HEK293 (cell line): ENCODE data around the gene LAMB4.

Experiments used
- CTCF ChIP-seq: fragments of 450-650 bp; formaldehyde crosslinking; IDR thresholded peaks from 2 replicates; pipeline ENCODE4 v1.5.1; 2016; ENCODE audit warnings: missing biosample characterization, missing genetic modification characterization
- INSM2 ChIP-seq: fragments of 450-650 bp; formaldehyde crosslinking; IDR thresholded peaks from 2 replicates; pipeline ENCODE4 v1.5.1; 2016; ENCODE audit warnings: missing biosample characterization, missing genetic modification characterization
- PRDM2 ChIP-seq: fragments of 450-650 bp; formaldehyde crosslinking; IDR thresholded peaks from 2 replicates; pipeline ENCODE4 v1.5.1; 2016; ENCODE audit warnings: missing biosample characterization, missing genetic modification characterization, borderline replicate concordance
- SP7 ChIP-seq: fragments of 450-650 bp; formaldehyde crosslinking; IDR thresholded peaks from 2 replicates; pipeline ENCODE4 v1.5.1; 2016; ENCODE audit warnings: missing biosample characterization, missing genetic modification characterization
- ZBTB8A ChIP-seq: fragments of 450-650 bp; formaldehyde crosslinking; IDR thresholded peaks from 2 replicates; pipeline ENCODE4 v1.5.1; 2016; ENCODE audit warnings: missing biosample characterization, missing genetic modification characterization
- ZNF114 ChIP-seq: fragments of 450-650 bp; formaldehyde crosslinking; IDR thresholded peaks from 2 replicates; pipeline ENCODE4 v1.5.0; 2017; ENCODE audit warnings: missing biosample characterization, missing genetic modification characterization
- ZNF138 ChIP-seq: fragments of 450-650 bp; formaldehyde crosslinking; IDR thresholded peaks from 2 replicates; pipeline ENCODE4 v1.5.1; 2016; ENCODE audit warnings: missing biosample characterization, missing genetic modification characterization, borderline replicate concordance
- ZNF23 ChIP-seq: fragments of 450-650 bp; formaldehyde crosslinking; IDR thresholded peaks from 2 replicates; pipeline ENCODE4 v1.5.1; 2016; ENCODE audit warnings: missing biosample characterization, missing genetic modification characterization, borderline replicate concordance
- ZNF350 ChIP-seq: fragments of 450-650 bp; formaldehyde crosslinking; IDR thresholded peaks from 2 replicates; pipeline ENCODE4 v1.5.0; 2017; ENCODE audit warnings: missing biosample characterization, mild to moderate bottlenecking, missing genetic modification characterization
- ZNF426 ChIP-seq: fragments of 450-650 bp; formaldehyde crosslinking; IDR thresholded peaks from 2 replicates; pipeline ENCODE4 v1.5.1; 2017; ENCODE audit warnings: missing biosample characterization, missing genetic modification characterization, mild to moderate bottlenecking, inconsistent platforms, moderate library complexity
- ZNF521 ChIP-seq: fragments of 450-650 bp; formaldehyde crosslinking; IDR thresholded peaks from 2 replicates; pipeline ENCODE4 v1.5.1; 2017; ENCODE audit warnings: missing biosample characterization, mild to moderate bottlenecking, missing genetic modification characterization
- ZNF529 ChIP-seq: fragments of 450-650 bp; formaldehyde crosslinking; IDR thresholded peaks from 2 replicates; pipeline ENCODE4 v1.5.1; 2017; ENCODE audit warnings: missing genetic modification characterization, missing biosample characterization; ENCODE audit not compliant: insufficient replicate concordance
- ZNF561 ChIP-seq: fragments of 450-650 bp; IDR thresholded peaks from 2 replicates; pipeline ENCODE4 v1.5.1; 2018; ENCODE audit warnings: missing biosample characterization, missing genetic modification characterization, borderline replicate concordance
- ZNF623 ChIP-seq: fragments of 450-650 bp; formaldehyde crosslinking; IDR thresholded peaks from 2 replicates; pipeline ENCODE4 v1.5.1; 2016; ENCODE audit warnings: missing biosample characterization, missing genetic modification characterization
- ZNF624 ChIP-seq: fragments of 450-650 bp; formaldehyde crosslinking; IDR thresholded peaks from 2 replicates; pipeline ENCODE4 v1.5.1; 2017; ENCODE audit warnings: missing biosample characterization, missing genetic modification characterization
- ZNF747 ChIP-seq: fragments of 450-650 bp; formaldehyde crosslinking; IDR thresholded peaks from 2 replicates; pipeline ENCODE4 v1.5.1; 2016; ENCODE audit warnings: missing biosample characterization, missing genetic modification characterization
- ZNF776 ChIP-seq: fragments of 450-650 bp; formaldehyde crosslinking; IDR thresholded peaks from 2 replicates; pipeline ENCODE4 v1.5.0; 2017; ENCODE audit warnings: missing biosample characterization, missing genetic modification characterization, borderline replicate concordance
- ZXDB ChIP-seq: fragments of 450-650 bp; formaldehyde crosslinking; IDR thresholded peaks from 2 replicates; pipeline ENCODE4 v1.5.1; 2016; ENCODE audit warnings: missing biosample characterization, missing genetic modification characterization

LAMB4 gene

GRCh38 chr7:108014747-108015682 lies 115.1 kb downstream of the LAMB4 start (continued):
- TF ChIP-seq ZNF529 (tag by site-specific recombination) (no peak), ZNF138 (tag by site-specific recombination) (no peak), SP7 (tag by site-specific recombination) (no peak), CTCF (tag by site-specific recombination) (no peak), ZNF623 (no peak), ZNF521 (tag by site-specific recombination) (no peak), ZNF747 (no peak), ZNF23 (tag by site-specific recombination) (no peak), ZNF114 (tag by site-specific recombination) (no peak), ZNF350 (tag by site-specific recombination) (no peak), ZBTB8A (tag by site-specific recombination) (no peak; the same call in 1 of the 2 replicates), PRDM2 (no peak), ZXDB (tag by site-specific recombination) (peak; percentile 83), ZNF561 (peak; percentile 49; the same call in 1 of the 2 replicates), INSM2 (tag by site-specific recombination) (peak; percentile 77; the same call in 1 of the 2 replicates), ZNF776 (tag by site-specific recombination) (no peak), ZNF426 (tag by site-specific recombination) (no peak), ZNF624 (no peak)
- TF ChIP-seq, all 188 proteins: peak for 25
